Thyroid gland (tissue), 4 donors: ENCODE measurements around the gene RPS6KA1.

Experiments used
- POLR2A ChIP-seq, 2 donors: fragments of 450-650 bp; IDR thresholded peaks; one replicate each; pipeline ENCODE4 v1.6.1; 2017; ENCODE audit warnings: antibody characterized with exemption in 2 of 2, mild to moderate bottlenecking in 2 of 2, moderate library complexity in 1 of 2
- TF ChIP-seq, protein P1 (sequence below), 6 experiments: fragments of 200-600 bp in 3 of 6; fragments of 450-650 bp in 3 of 6; sonication (generic) in 3 of 6; IDR thresholded peaks; one replicate each; pipeline ENCODE4 v1.5.1; 2016 to 2019; ENCODE audit warnings: antibody characterized with exemption in 6 of 6, mild to moderate bottlenecking in 2 of 6, inconsistent platforms in 1 of 6, moderate library complexity in 1 of 6

DNA sequence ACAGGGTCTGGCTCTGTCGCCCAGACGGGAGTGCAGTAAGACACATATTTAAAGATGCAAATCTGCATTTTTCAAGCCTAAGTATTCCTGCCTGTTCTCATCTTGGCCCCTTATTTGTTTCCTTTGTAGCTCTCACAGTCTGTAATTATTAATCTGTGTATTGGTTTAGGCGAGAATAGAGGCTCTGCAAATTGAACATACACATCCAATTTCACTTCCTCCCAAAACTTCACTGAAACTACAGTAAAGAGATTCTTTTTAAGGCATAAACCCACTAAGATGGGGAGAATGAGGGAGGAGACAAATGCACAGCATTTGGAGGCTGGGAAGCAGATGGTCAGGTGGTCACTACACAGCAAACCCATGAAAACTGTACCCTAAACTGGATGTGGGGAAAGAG lies 36.3 kb upstream of the RPS6KA1 start:
- TF ChIP-seq, protein P1, sequence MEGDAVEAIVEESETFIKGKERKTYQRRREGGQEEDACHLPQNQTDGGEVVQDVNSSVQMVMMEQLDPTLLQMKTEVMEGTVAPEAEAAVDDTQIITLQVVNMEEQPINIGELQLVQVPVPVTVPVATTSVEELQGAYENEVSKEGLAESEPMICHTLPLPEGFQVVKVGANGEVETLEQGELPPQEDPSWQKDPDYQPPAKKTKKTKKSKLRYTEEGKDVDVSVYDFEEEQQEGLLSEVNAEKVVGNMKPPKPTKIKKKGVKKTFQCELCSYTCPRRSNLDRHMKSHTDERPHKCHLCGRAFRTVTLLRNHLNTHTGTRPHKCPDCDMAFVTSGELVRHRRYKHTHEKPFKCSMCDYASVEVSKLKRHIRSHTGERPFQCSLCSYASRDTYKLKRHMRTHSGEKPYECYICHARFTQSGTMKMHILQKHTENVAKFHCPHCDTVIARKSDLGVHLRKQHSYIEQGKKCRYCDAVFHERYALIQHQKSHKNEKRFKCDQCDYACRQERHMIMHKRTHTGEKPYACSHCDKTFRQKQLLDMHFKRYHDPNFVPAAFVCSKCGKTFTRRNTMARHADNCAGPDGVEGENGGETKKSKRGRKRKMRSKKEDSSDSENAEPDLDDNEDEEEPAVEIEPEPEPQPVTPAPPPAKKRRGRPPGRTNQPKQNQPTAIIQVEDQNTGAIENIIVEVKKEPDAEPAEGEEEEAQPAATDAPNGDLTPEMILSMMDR (IDR thresholded peaks at IDR 0.05): no peak
- no peak for TF ChIP-seq POLR2A (IDR thresholded peaks at IDR 0.05)
